H1 (cell line): Measurements from ENCODE around the gene BCAS3. TPM values are rescaled to one million over a fixed set of nuclear protein-coding genes. Genes with fewer than 3 reads are reported as not detected.

Source experiments
- BRCA1 ChIP-seq: IDR thresholded peaks from 2 replicates; pipeline ENCODE4 v1.6.1; 2012; ENCODE audit warnings: low read depth, low read length, improper control_type of control experiment
- CREB1 ChIP-seq: IDR thresholded peaks from 2 replicates; pipeline ENCODE4 v1.6.1; 2012; ENCODE audit warnings: inconsistent platforms
- RAD21 ChIP-seq, 2 experiments: IDR thresholded peaks in 1 of 2; conservative IDR thresholded peaks in 1 of 2; 2 replicates each; pipeline ENCODE4 v1.6.1; 2011; ENCODE audit warnings: low read depth in 2 of 2, low read length in 2 of 2, improper control_type of control experiment in 1 of 2, inconsistent platforms in 1 of 2, mild to moderate bottlenecking in 1 of 2, moderate library complexity in 1 of 2
- polyA plus RNA-seq, 7 experiments: library from polyadenylated mRNA; depleted of rRNA in 3 of 7; stranded (reverse) in 5 of 7; unstranded in 2 of 7; fragments of >200 nt in 5 of 7; fragments of 200-250 nt in 2 of 7; gene quantifications; 1 replicate in 5 of 7; 2 replicates in 1 of 7; 4 replicates in 1 of 7; pipeline versions ENCODE4 v1.2.1 to v1.2.3, GENCODE V29; 2011 to 2013; ENCODE audit warnings: missing spikeins in 2 of 7, mixed read lengths in 2 of 7
- total RNA-seq: library from RNA; stranded (reverse); fragmentation: NEBNext Ultra II Directional; extraction: Animal tissue kit (Norgen Biotek cat#: 25700); gene quantifications from 2 replicates; pipeline ENCODE4 v1.2.1, GENCODE V29; 2021
- TF ChIP-seq, protein P1 (sequence below): IDR thresholded peaks from 2 replicates; pipeline ENCODE4 v1.6.1; 2012; ENCODE audit warnings: low read length, inconsistent platforms

Gene BCAS3
- total and polyA plus RNA-seq, 2 of the 8 experiments (the other 6 are each of a cell fraction or from before 2014, with no cell fraction given) = 9.9 to 13.3 TPM

DNA sequence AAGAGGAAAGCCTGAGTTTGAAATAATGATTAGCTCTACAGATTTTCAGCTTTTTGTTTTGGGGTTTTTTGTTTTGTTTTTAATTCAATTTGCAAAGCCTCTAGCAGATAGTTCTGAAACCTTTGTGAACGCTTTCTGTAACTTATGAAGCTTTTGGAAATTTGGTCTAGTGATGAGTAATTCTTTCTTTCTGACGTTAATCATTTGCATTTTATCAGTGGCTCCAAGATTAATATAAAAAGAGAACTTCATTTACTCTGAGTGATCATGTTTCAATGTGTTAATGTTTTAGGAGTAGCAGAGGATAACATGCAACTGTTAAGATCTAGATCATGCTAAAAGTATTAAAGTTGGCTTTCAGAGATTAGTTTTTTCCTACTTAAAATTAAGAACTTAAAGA is 561.7 kb downstream of the BCAS3 start (continued):
- TF ChIP-seq RAD21 (IDR thresholded peaks at IDR 0.05 in 1 of 2, conservative IDR thresholded peaks at IDR 0.05 in 1 of 2; ENCODE audit: low read depth in 2 of 2, low read length in 2 of 2) = no peak
- TF ChIP-seq, protein P1, sequence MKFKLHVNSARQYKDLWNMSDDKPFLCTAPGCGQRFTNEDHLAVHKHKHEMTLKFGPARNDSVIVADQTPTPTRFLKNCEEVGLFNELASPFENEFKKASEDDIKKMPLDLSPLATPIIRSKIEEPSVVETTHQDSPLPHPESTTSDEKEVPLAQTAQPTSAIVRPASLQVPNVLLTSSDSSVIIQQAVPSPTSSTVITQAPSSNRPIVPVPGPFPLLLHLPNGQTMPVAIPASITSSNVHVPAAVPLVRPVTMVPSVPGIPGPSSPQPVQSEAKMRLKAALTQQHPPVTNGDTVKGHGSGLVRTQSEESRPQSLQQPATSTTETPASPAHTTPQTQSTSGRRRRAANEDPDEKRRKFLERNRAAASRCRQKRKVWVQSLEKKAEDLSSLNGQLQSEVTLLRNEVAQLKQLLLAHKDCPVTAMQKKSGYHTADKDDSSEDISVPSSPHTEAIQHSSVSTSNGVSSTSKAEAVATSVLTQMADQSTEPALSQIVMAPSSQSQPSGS = no peak
- TF ChIP-seq BRCA1 = no peak
- no peak for TF ChIP-seq CREB1
- TF ChIP-seq, all 59 proteins: peak for 0
